H9 (cell line): ENCODE results near the gene NOL7. TPM values are rescaled to one million over a fixed set of nuclear protein-coding genes. Genes with fewer than 3 reads are reported as not detected.

Experiments used
- DNase-seq: peaks from one replicate; pipeline ENCODE4 v3.0.0-alpha.2; 2017
- H2AFZ ChIP-seq: one replicate; pipeline ENCODE4 v1.6.1; 2013; ENCODE audit warnings: mild to moderate bottlenecking, low read length, control low read depth, moderate library complexity
- H2AK5ac ChIP-seq: 2 replicates; pipeline ENCODE4 v1.6.1; 2013; ENCODE audit warnings: low read length, control low read depth, mixed read lengths; ENCODE audit not compliant: insufficient read length
- H2BK120ac ChIP-seq: one replicate; pipeline ENCODE4 v1.6.1; 2013; ENCODE audit warnings: low read depth, mild to moderate bottlenecking, low read length, control low read depth, inconsistent platforms; ENCODE audit not compliant: poor library complexity, severe bottlenecking
- H2BK12ac ChIP-seq: 2 replicates; pipeline ENCODE4 v1.6.1; 2013; ENCODE audit warnings: low read length, control low read depth, mixed read lengths, low read depth; ENCODE audit not compliant: insufficient read length
- H2BK15ac ChIP-seq: 2 replicates; pipeline ENCODE4 v1.6.1; 2013; ENCODE audit warnings: low read depth, low read length, control low read depth
- H2BK20ac ChIP-seq: one replicate; pipeline ENCODE4 v1.6.1; 2013; ENCODE audit warnings: low read depth, mild to moderate bottlenecking, low read length, control low read depth, inconsistent platforms; ENCODE audit not compliant: poor library complexity, severe bottlenecking
- H2BK5ac ChIP-seq: 2 replicates; pipeline ENCODE4 v1.6.1; 2013; ENCODE audit warnings: low read length, control low read depth, mixed read lengths; ENCODE audit not compliant: insufficient read length
- H3K14ac ChIP-seq: 2 replicates; pipeline ENCODE4 v1.6.1; 2013; ENCODE audit warnings: low read length, control low read depth; ENCODE audit not compliant: insufficient read depth
- H3K18ac ChIP-seq: 2 replicates; pipeline ENCODE4 v1.6.1; 2013; ENCODE audit warnings: low read depth, mild to moderate bottlenecking, mixed read lengths, low read length, control low read depth; ENCODE audit not compliant: insufficient read length
- H3K23ac ChIP-seq: 2 replicates; pipeline ENCODE4 v1.6.1; 2013; ENCODE audit warnings: low read length, control low read depth, mixed read lengths, low read depth; ENCODE audit not compliant: insufficient read length
- H3K23me2 ChIP-seq: 2 replicates; pipeline ENCODE4 v1.6.1; 2013; ENCODE audit warnings: low read depth, mild to moderate bottlenecking, mixed read lengths, low read length, control low read depth; ENCODE audit not compliant: insufficient read length, poor library complexity, severe bottlenecking
- H3K27ac ChIP-seq: 2 replicates; pipeline ENCODE4 v1.5.1; 2013; ENCODE audit warnings: low read length, control low read depth, mixed read lengths, low read depth; ENCODE audit not compliant: insufficient read length
- H3K27me3 ChIP-seq: 2 replicates; pipeline ENCODE4 v1.6.1; 2013; ENCODE audit warnings: low read length, control low read depth, inconsistent platforms; ENCODE audit not compliant: insufficient read depth
- H3K4ac ChIP-seq: 2 replicates; pipeline ENCODE4 v1.6.1; 2013; ENCODE audit warnings: low read depth, mild to moderate bottlenecking, control low read depth, inconsistent platforms, low read length, moderate library complexity
- H3K4me1 ChIP-seq: 2 replicates; pipeline ENCODE4 v1.6.1; 2013; ENCODE audit warnings: low read length, control low read depth, inconsistent platforms; ENCODE audit not compliant: insufficient read depth
- H3K4me2 ChIP-seq: 2 replicates; pipeline ENCODE4 v1.6.1; 2013; ENCODE audit warnings: low read length, control low read depth, mixed read lengths; ENCODE audit not compliant: insufficient read length, insufficient read depth
- H3K56ac ChIP-seq: 2 replicates; pipeline ENCODE4 v1.6.1; 2013; ENCODE audit warnings: low read depth, mild to moderate bottlenecking, mixed read lengths, low read length, control low read depth; ENCODE audit not compliant: insufficient read length
- H3K79me1 ChIP-seq: 2 replicates; pipeline ENCODE4 v1.6.1; 2013; ENCODE audit warnings: low read depth, mild to moderate bottlenecking, moderate library complexity, low read length, control low read depth, inconsistent platforms; ENCODE audit not compliant: insufficient read depth, poor library complexity, severe bottlenecking
- H3K79me2 ChIP-seq: 2 replicates; pipeline ENCODE4 v1.6.1; 2013; ENCODE audit warnings: low read length, control low read depth, inconsistent platforms; ENCODE audit not compliant: insufficient read depth
- H3K9ac ChIP-seq: 2 replicates; pipeline ENCODE4 v1.6.1; 2013; ENCODE audit warnings: low read length, control low read depth, mixed read lengths; ENCODE audit not compliant: insufficient read length; ENCODE audit errors: extremely low read depth
- H3K9me3 ChIP-seq: one replicate; pipeline ENCODE4 v1.6.1; 2013; ENCODE audit warnings: low read depth, low read length, inconsistent platforms; ENCODE audit not compliant: control insufficient read depth
- H3T11ph ChIP-seq: one replicate; pipeline ENCODE4 v1.6.1; 2013; ENCODE audit warnings: mild to moderate bottlenecking, low read length, control low read depth, inconsistent platforms
- H4K20me1 ChIP-seq: one replicate; pipeline ENCODE4 v1.6.1; 2013; ENCODE audit not compliant: control insufficient read depth, insufficient read length, insufficient read depth
- H4K5ac ChIP-seq: 2 replicates; pipeline ENCODE4 v1.6.1; 2013; ENCODE audit warnings: low read depth, mild to moderate bottlenecking, mixed read lengths, low read length, control low read depth; ENCODE audit not compliant: insufficient read length
- H4K8ac ChIP-seq: replicated peaks from 2 replicates; pipeline ENCODE4 v1.6.1; 2013; ENCODE audit warnings: low read length, control low read depth, mixed read lengths, low read depth; ENCODE audit not compliant: insufficient read length
- H4K91ac ChIP-seq: 2 replicates; pipeline ENCODE4 v1.6.1; 2013; ENCODE audit warnings: low read depth, mild to moderate bottlenecking, moderate library complexity, mixed read lengths, low read length, control low read depth; ENCODE audit not compliant: insufficient read length
- H3K27ac Mint-ChIP-seq, 3 experiments: 2 replicates in 2 of 3; 3 replicates in 1 of 3; pipeline ENCODE4 v1.8.0; 2020 to 2021; ENCODE audit warnings: mixed read lengths in 3 of 3, mild to moderate bottlenecking in 1 of 3, moderate library complexity in 1 of 3
- H3K27me3 Mint-ChIP-seq: 2 replicates; pipeline ENCODE4 v1.8.0; 2021; ENCODE audit warnings: low read depth, mild to moderate bottlenecking, moderate library complexity, mixed read lengths
- H3K36me3 Mint-ChIP-seq, 3 experiments: 2 replicates in 2 of 3; 3 replicates in 1 of 3; pipeline ENCODE4 v1.8.0; 2020 to 2021; ENCODE audit warnings: low read depth in 3 of 3, mixed read lengths in 3 of 3; ENCODE audit not compliant: insufficient read depth in 1 of 3
- H3K4me1 Mint-ChIP-seq, 2 experiments: 2 replicates each; pipeline ENCODE4 v1.8.0; 2020; ENCODE audit warnings: mixed read lengths in 2 of 2
- H3K4me3 Mint-ChIP-seq, 2 experiments: 2 replicates in 1 of 2; 3 replicates in 1 of 2; pipeline ENCODE4 v1.8.0; 2020 to 2021; ENCODE audit warnings: mild to moderate bottlenecking in 2 of 2, mixed read lengths in 2 of 2, moderate library complexity in 1 of 2
- H3K9me3 Mint-ChIP-seq, 2 experiments: 2 replicates in 1 of 2; 3 replicates in 1 of 2; pipeline ENCODE4 v1.8.0; 2020; ENCODE audit warnings: mild to moderate bottlenecking in 2 of 2, mixed read lengths in 2 of 2, moderate library complexity in 1 of 2
- CTCF ChIP-seq: fragments of 200-600 bp; sonication (generic); conservative IDR thresholded peaks from 3 replicates; pipeline ENCODE4 v1.8.0; 2021; ENCODE audit warnings: antibody characterized with exemption, mild to moderate bottlenecking
- WGBS: extraction: QIAGEN DNeasy Blood & Tissue Kit; methylation state at CpG from one replicate; pipeline ENCODE4 v1.1.7; 2013; ENCODE audit warnings: missing lambda C conversion rate, low lambda C conversion rate, mixed read lengths; ENCODE audit not compliant: insufficient read length; ENCODE audit errors: extremely low coverage; 5-methylcytosine and 5-hydroxymethylcytosine counted together
- total RNA-seq: library from RNA; stranded (reverse); gene quantifications from 2 replicates; pipeline ENCODE4 v1.2.1, GENCODE V29; 2021

The NOL7 gene
- total RNA-seq, 1 experiment from 2014 or later: 72.1 TPM

- Histone ChIP-seq H2BK5ac (no peak overlapping the region), H3K4ac (no peak overlapping the region), H3K79me2 (no peaks in the 10 kb centered on the region), H3K18ac (no peak overlapping the region), H4K20me1 (no peaks in the 10 kb centered on the region), H3K79me1 (no peaks in the 10 kb centered on the region), H3K4me1 (no peaks in the 10 kb centered on the region), H2BK12ac (no peak overlapping the region), H4K8ac (no peak overlapping the region), H2BK15ac (no peak overlapping the region), H3K4me2 (no peak overlapping the region), H4K91ac (no peak overlapping the region), H2BK20ac (no peak overlapping the region), H3K9me3 (no peaks in the 10 kb centered on the region), H3T11ph (no peak overlapping the region), H4K5ac (no peak overlapping the region), H2BK120ac (no peak overlapping the region), H3K23me2 (no peaks in the 10 kb centered on the region), H3K23ac (no peak overlapping the region), H3K27me3 (no peaks in the 10 kb centered on the region), H3K27ac (no peak overlapping the region), H3K9ac (no peak overlapping the region), H3K56ac (no peak overlapping the region), H2AK5ac (no peak overlapping the region), H3K14ac (no peak overlapping the region), H2AFZ (no peak overlapping the region)
- Mint-ChIP-seq H3K27ac (no peak overlapping the region; a peak in 1 of 7 replicates), H3K4me1 (peaks cover 4% of the 10 kb centered on the region in 2 experiments), H3K9me3 (no peaks in the 10 kb centered on the region), H3K36me3 (peaks cover 9 to 42% (median 32%) of the 10 kb centered on the region in 3 experiments; a peak in 6 of 7 replicates), H3K27me3 (no peaks in the 10 kb centered on the region), H3K4me3 (no peak overlapping the region)
- no peak for DNase-seq
- WGBS: no CpG with 5 or more reads among the region's 4 CpGs
- no peak for TF ChIP-seq CTCF
These were observed 14.5 kb downstream of the NOL7 start for GRCh38 chr6:13629459-13630116.
